Stimulated activated naive CD8-positive, alpha-beta T cell treated with anti-CD3 and anti-CD28 coated beads, Interleukin-15, amount 100 ng/mL, for 72 hours (primary cell): ENCODE results near the gene TNIK.
"Not testable (repeated sequence)": the region's sequence is repeated elsewhere in the genome, so short reads cannot be mapped to it uniquely, and the experiment has no call there.

ENCODE experiments used
- ATAC-seq: fragments of 150-1000 bp; cut with Tn5 transposase; 2 replicates; pipeline ENCODE4 v1.10.0; 2021; ENCODE audit warnings: mild to moderate bottlenecking, moderate library complexity
- DNase-seq, 2 donors: peaks; one replicate each; pipeline ENCODE4 v3.0.0; 2021 to 2022
- H3K27ac Mint-ChIP-seq, 2 donors: one replicate each; pipeline ENCODE4 v1.8.0; 2022; ENCODE audit warnings: mild to moderate bottlenecking in 2 of 2, mixed read lengths in 2 of 2, moderate library complexity in 2 of 2
- H3K27me3 Mint-ChIP-seq: one replicate; pipeline ENCODE4 v1.8.0; 2022; ENCODE audit warnings: mixed read lengths
- H3K4me1 Mint-ChIP-seq: one replicate; pipeline ENCODE4 v1.8.0; 2022; ENCODE audit warnings: mild to moderate bottlenecking, mixed read lengths
- H3K4me3 Mint-ChIP-seq, 2 donors: one replicate each; pipeline ENCODE4 v1.8.0; 2022; ENCODE audit warnings: mild to moderate bottlenecking in 2 of 2, mixed read lengths in 2 of 2, moderate library complexity in 1 of 2
- H3K9me3 Mint-ChIP-seq, 2 donors: one replicate each; pipeline ENCODE4 v1.8.0; 2022; ENCODE audit warnings: mixed read lengths in 2 of 2

TNIK gene

DNA sequence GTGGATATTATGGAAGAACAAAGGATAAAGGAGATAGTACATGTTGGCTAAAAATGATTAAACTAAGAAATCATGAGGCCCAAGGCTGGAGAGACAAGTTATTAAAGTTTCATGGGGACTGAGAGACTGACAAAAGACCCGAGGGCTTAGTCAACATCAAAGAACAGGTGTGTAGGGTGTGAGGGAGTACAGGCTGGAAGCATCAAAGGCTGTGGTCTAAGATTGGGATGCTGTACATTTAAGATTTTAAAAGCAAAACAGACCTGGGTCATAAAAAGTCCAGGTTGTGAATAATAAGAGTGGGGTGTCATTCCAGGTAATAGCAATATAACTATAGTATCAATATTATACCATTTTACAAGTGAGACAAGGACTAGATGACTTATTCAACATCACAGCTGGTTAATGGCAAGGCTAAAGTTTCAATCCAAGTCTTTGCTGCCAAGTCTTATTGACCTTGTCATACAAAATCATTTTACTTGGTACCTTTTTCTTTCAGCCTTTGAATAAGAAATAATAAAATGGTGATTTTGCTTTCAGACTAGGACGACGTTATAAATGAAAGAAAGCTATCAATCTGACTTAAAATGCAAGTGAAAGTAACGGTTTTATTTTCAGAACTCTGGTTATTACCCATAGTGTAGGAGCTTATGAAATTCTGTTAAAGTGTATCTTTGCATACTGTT is 211.6 kb downstream of the TNIK start:
- peak overlapping the region in 1 of 2 donors; percentile 33 for H3K4me3 Mint-ChIP-seq
- DNase-seq, result no peak
- H3K27ac Mint-ChIP-seq, result peak overlapping the region in 1 of 2 donors; percentile 21
- no peaks in the 10 kb centered on the region for H3K9me3 Mint-ChIP-seq
- H3K4me1 Mint-ChIP-seq, result peaks cover 43% of the 10 kb centered on the region
- H3K27me3 Mint-ChIP-seq, result no peaks in the 10 kb centered on the region
- peak; percentile 89 for ATAC-seq

DNA sequence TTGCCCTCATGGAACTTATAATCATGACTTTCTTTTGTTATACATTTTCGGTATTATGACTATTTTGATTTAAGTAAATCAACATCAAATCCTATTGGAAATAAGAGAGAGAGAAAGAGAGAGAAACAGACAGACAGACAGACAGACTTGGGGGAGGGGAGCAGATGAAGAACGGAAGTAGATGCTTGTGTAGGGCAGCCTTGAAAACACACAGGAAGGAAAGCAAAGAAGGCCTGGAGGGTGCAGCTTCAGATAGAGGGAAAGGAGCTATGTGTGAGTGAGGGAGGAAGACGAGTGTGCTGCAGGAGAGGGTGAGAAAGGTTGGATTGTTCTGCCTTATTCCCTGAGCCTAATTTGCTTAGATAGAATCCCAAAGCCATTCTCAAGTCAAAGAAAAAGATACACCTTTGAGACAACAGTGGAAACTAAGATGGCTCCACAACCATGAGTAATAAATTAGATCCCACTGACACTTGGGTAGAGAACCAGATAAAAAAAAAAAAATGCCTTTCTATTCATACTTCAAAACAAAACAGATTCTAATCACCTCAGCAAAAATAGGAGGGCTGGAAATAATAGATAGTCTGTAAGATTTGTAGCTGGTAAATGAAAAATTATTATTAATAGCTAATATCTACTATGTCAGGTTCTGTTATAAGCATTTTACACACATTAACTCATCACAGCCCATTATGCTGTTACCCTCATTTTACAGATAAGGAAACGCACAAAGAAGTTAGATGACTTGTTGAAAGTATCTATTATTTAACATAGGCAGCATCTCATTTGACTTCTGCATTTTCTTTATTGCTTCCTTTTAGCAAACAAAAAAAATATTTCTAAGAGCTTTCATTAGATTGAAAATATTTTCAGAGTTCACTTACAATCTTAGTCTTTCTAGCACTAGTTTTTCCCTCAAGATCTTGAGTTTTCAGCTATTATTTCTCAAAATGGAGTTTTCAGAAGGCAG is 214.1 kb downstream of the TNIK start:
- ATAC-seq (no peak), DNase-seq (no peak)
- Mint-ChIP-seq H3K4me3 (no peak overlapping the region), H3K4me1 (peaks cover 21% of the 10 kb centered on the region), H3K27ac (no peak overlapping the region), H3K9me3 (peaks cover 4 to 7% of the 10 kb centered on the region in 2 donors), H3K27me3 (no peaks in the 10 kb centered on the region)

DNA sequence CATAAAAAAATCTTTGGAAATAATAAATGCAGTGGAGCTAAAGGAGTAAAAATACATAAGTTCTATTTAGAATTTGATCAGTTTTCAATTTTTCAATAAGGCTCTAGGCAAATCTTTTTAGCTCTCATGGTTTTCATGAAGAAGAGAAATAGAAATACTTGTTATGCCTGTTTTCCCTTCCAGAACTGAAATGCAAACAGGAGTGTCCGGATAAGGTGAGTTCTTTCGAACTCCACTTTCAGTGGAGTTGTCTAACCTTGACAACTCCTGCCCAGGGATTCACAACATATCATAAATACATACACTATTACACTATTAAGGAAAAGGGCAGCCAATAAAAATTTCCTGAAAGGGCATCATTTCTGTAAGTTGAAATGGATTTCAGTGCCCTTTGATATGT is 217.3 kb downstream of the TNIK start:
- no peak overlapping the region for H3K4me3 Mint-ChIP-seq
- peaks cover 16% of the 10 kb centered on the region for H3K4me1 Mint-ChIP-seq

DNA sequence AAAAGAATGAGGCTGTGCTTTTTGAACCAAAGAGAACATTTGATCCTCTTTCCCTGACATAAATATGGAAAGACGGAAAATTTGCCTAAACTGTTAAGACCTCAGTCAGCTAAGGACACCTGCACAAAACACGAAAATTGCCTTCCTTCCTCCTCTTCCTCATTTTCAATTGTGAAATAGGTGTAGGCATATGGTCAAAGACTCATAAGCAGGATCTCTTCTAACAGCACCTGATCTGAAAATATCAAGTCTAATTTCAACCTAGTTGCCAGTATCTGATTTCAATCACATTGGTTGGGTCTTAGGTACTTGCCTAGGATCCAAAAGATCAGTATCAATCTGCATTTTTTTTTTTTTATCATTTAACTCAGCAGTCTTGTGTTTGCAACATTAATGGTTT is 218.0 kb downstream of the TNIK start:
- Mint-ChIP-seq H3K4me3 (no peak overlapping the region), H3K9me3 (peaks cover 4 to 7% of the 10 kb centered on the region in 2 donors), H3K27me3 (no peaks in the 10 kb centered on the region), H3K27ac (no peak overlapping the region), H3K4me1 (peaks cover 16% of the 10 kb centered on the region)
- ATAC-seq (no peak), DNase-seq (no peak)

More for the DNA sequence above, 217.3 kb downstream of the TNIK start:
- DNase-seq, result no peak
- no peak for ATAC-seq
- H3K9me3 Mint-ChIP-seq, result peaks cover 4 to 7% of the 10 kb centered on the region in 2 donors
- no peaks in the 10 kb centered on the region for H3K27me3 Mint-ChIP-seq
- H3K27ac Mint-ChIP-seq, result no peak overlapping the region

DNA sequence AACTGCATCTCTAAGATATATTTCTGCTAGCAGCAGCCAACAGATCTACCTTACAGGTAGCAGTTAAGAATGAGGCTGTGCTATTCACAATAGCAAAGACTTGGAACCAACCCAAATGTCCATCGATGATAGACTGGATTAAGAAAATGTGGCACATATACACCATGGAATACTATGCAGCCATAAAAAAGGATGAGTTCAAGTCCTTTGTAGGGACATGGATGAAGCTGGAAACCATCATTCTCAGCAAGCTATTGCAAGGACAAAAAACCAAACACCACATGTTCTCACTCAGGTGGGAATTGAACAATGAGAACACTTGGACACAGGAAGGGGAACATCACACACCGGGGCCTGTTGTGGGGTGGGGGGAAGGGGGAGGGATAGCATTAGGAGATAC is 218.6 kb downstream of the TNIK start:
- H3K27ac Mint-ChIP-seq, result not testable (repeated sequence)

DNA sequence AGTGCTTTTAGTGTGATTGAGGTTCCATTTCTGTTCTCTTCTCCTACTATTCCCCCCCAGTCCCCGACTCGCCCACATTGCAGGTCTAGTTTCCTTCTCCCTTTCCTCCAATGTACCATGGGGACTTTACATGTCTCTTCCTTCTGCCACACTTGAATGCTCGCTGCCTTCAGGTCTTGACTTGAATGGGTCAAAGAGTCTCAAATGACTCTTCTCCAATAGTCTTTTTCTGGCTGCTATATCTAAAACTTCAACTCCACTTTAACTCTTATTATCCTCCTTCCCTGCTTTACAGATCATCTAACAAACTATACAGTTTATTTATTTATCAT is 219.7 kb downstream of the TNIK start:
- no peak overlapping the region for H3K4me3 Mint-ChIP-seq
- no peaks in the 10 kb centered on the region for H3K27me3 Mint-ChIP-seq
- H3K27ac Mint-ChIP-seq, result peak overlapping the region; percentile 11 to 85
- DNase-seq, result no peak
- H3K4me1 Mint-ChIP-seq, result peaks cover 30% of the 10 kb centered on the region
- ATAC-seq, result no peak
- peaks cover 5 to 7% of the 10 kb centered on the region in 2 donors for H3K9me3 Mint-ChIP-seq

More for the DNA sequence above, 218.6 kb downstream of the TNIK start:
- not testable (repeated sequence) for ATAC-seq, H3K9me3 Mint-ChIP-seq, H3K27me3 Mint-ChIP-seq, H3K4me3 Mint-ChIP-seq, DNase-seq
- peaks cover 18% of the 10 kb centered on the region for H3K4me1 Mint-ChIP-seq

DNA sequence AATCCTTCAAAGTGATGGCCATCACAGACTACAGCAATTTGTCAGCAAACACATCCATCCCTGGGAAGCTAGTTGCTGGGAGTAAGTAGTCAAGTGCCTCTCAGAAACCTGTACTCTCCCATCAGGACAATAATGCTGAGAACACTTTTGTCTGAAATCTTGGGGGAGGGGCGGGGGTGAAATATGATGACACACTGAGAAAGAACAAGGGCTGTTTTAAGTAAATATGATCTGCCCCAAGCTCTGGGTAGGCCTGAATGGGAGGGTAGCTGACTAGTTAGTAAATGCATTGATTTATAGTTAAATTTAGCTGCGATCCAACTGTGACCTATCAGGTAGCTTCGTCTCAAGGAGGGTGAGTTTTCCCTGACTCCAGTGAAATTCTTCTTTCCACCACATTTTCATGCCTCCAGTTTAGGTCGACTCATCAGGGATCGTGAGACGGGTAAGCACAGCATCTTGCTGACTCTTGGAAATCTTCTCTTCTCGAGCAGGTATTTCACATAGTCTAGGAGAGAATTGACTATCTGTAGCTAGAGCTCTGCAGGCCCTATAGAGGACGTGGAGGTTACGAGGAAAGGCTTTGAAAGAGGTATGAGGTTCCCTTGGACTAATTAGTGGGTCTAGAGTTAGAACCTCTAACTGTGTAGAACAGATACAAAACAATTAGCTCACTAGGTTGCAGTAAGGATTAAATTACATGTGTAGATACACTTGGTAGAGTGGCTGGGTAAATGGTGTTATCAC is 220.3 kb downstream of the TNIK start:
- peak overlapping the region; percentile 24 to 96 for H3K27ac Mint-ChIP-seq
- H3K4me1 Mint-ChIP-seq, result peaks cover 35% of the 10 kb centered on the region
- no peaks in the 10 kb centered on the region for H3K27me3 Mint-ChIP-seq
- ATAC-seq (peak; percentile 40), DNase-seq (no peak)
- no peak overlapping the region for H3K4me3 Mint-ChIP-seq
- H3K9me3 Mint-ChIP-seq, result peaks cover 7 to 8% of the 10 kb centered on the region in 2 donors

DNA sequence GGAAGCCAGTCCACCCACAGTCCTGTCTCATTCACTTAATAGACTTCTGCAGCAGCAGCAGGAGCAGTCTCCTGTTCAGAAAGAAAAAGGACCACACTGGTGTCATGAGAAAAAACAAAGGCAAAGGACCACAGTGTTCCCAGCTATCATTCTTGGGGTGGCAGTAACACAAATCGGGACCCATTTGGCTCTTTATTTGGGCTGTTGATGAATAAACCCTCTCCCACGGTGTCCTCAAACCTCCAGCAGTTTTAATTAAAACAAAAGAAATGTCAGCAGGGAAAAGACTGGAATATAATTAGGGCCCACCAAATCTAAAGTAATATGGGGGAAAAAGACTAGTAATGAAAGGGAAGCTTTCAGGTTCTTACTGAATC is 223.2 kb downstream of the TNIK start:
- ATAC-seq, result no peak
- Mint-ChIP-seq H3K4me1 (peaks cover 58% of the 10 kb centered on the region), H3K4me3 (no peak overlapping the region), H3K27ac (no peak overlapping the region), H3K9me3 (peaks cover 1 to 4% of the 10 kb centered on the region in 2 donors), H3K27me3 (no peaks in the 10 kb centered on the region)
- DNase-seq, result no peak

DNA sequence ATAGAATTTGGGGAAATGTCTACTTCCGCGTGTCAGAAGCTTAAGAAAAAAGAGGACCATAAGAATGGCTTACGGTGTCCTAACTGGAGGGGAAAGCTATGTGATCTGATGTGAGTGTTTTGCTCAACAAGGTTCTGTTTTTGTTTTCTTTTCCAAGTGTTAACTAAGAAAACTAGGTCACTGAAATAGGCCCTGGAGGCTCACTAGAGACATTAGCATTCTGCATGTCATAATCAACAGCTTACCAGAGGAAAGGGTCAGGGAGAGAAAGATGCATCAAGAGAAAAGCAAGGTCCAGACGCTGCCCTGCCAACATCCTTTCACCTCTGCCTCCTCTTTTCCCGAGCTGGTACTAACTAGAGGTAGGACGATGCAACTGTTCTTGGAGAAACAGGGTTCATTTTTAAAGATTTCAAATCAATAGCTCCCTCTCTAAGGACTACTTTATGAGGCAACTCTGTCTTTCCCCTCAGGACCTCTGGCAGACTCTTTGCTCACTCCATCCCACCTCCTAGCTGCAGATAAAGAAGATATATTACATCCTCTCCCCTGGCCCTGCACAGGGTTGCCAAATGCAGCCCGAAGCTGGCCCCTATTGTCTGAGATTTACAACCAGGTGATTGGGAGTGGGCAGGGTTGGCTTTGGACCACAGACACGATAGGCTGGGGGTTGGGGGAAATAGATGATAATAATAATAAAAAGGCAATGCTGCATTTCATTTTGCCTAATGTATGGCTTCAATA is 223.8 kb downstream of the TNIK start:
- H3K4me1 Mint-ChIP-seq, result peaks cover 58% of the 10 kb centered on the region
- no peak overlapping the region for H3K27ac Mint-ChIP-seq
- no peaks in the 10 kb centered on the region for H3K27me3 Mint-ChIP-seq
- ATAC-seq (no peak), DNase-seq (no peak)
- H3K4me3 Mint-ChIP-seq, result no peak overlapping the region
- peaks cover 0 to 4% of the 10 kb centered on the region in 2 donors for H3K9me3 Mint-ChIP-seq

DNA sequence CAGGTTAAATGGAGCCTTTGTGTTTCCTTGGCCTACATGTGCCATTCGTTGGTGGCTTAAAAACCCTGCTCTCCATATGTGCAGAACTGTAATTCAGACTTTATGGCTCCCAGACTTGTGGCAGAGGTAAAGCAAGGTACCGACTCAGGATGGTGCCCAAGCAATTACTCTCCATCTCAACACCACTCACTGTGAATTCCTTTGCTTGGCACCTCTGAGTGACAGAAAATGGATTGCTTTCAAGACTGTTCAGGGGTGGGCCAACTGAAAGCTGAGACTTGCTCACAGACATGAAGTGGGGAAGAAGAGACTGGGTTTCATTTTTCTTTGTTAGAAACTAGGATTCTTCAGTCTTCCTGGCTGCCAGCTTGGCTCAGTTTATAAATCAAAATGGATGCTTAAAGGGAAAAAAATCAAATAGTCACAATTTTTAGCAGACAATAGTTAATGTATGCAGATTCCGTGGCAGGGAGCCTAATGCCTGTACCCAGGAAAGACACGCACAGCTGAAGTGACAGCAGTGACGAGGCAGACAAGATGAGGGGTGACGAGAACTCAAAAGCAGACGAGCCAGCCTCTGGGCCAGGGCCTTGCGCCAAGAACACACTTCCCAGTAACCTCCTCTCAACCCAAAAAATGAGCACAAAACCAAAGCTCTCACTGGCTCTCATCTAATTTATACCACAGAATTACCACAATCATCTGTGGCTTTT is 225.8 kb downstream of the TNIK start:
- no peaks in the 10 kb centered on the region for H3K27me3 Mint-ChIP-seq
- peaks cover 59% of the 10 kb centered on the region for H3K4me1 Mint-ChIP-seq
- H3K27ac Mint-ChIP-seq, result no peak overlapping the region
- ATAC-seq (no peak), DNase-seq (no peak)
- peaks cover 0 to 4% of the 10 kb centered on the region in 2 donors for H3K9me3 Mint-ChIP-seq
- H3K4me3 Mint-ChIP-seq, result peak overlapping the region in 1 of 2 donors; percentile 10

DNA sequence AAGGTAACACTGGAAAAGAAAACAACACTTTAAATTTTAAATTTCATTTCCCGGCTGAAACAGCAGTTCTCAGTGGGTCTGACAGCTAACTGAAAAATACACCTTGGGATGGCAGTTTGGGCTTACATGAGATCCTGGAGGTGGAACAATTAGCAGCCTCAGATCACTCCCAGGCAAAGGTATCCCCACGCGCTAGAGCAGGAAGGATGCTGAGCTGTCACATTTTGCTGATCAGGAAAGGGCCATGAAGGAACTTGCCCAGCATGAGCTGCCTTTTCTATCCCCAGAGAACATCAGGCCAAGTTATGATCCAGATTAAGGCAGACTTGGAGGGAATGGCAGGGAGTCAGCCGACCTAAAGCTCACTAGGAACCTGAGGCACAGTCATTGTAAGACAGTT is 228.8 kb downstream of the TNIK start:
- H3K27ac Mint-ChIP-seq, result peak overlapping the region in 1 of 2 donors; percentile 56
- ATAC-seq, result no peak

DNA sequence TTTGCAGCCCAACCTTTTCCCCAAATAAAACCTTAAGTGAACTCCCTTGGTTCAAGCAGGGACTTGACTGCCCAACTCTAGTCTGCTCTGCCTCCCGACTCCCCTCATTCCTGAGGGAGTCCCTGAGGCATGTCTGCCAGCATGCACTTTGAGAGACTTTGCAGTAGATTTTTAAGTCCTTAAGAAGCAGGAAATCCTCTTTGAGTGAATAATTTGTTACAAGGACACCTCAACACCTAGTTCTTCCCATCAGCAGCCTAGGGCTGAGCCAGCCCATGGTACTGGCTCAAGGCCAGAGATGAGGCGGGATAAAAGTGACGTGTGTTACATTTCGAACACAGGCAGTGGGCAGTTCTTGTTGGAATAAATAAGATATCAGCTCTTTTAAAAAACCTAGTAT is 229.3 kb downstream of the TNIK start:
- ATAC-seq, result no peak
- no peak for DNase-seq

More for the DNA sequence above, 228.8 kb downstream of the TNIK start:
- no peaks in the 10 kb centered on the region for H3K27me3 Mint-ChIP-seq
- peaks cover 0 to 4% of the 10 kb centered on the region in 2 donors for H3K9me3 Mint-ChIP-seq
- H3K4me3 Mint-ChIP-seq, result no peak overlapping the region
- DNase-seq, result no peak
- peaks cover 70% of the 10 kb centered on the region for H3K4me1 Mint-ChIP-seq

DNA sequence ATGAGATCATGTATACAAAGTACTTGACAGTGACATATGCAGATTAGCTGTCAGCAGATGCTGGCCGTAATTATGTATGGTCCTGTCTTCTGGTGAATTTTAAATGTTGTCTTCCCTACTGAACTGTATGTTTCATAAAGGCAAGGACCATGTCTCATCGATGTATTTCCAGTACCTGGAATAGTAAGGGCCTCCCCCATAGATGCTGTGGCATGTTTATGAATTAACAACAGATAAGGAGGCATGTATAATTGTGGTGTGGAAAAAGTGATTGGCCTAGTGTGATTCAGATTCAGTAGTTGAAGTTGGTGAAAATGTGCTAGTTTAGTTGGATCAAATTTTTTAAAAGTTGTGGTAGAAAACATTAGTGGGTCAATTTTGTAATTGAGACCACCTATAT is 231.0 kb downstream of the TNIK start:
- peaks cover 71% of the 10 kb centered on the region for H3K4me1 Mint-ChIP-seq
- DNase-seq (no peak), ATAC-seq (peak; percentile 66)
- no peaks in the 10 kb centered on the region for H3K27me3 Mint-ChIP-seq
- peak overlapping the region in 1 of 2 donors; percentile 40 for H3K4me3 Mint-ChIP-seq
- H3K27ac Mint-ChIP-seq, result peak overlapping the region; percentile 28 to 59
- H3K9me3 Mint-ChIP-seq, result peaks cover 0 to 9% of the 10 kb centered on the region in 2 donors

More for the DNA sequence above, 229.3 kb downstream of the TNIK start:
- peaks cover 70% of the 10 kb centered on the region for H3K4me1 Mint-ChIP-seq
- H3K4me3 Mint-ChIP-seq, result no peak overlapping the region
- peaks cover 0 to 9% of the 10 kb centered on the region in 2 donors for H3K9me3 Mint-ChIP-seq
- H3K27ac Mint-ChIP-seq, result peak overlapping the region in 1 of 2 donors; percentile 66
- no peaks in the 10 kb centered on the region for H3K27me3 Mint-ChIP-seq

DNA sequence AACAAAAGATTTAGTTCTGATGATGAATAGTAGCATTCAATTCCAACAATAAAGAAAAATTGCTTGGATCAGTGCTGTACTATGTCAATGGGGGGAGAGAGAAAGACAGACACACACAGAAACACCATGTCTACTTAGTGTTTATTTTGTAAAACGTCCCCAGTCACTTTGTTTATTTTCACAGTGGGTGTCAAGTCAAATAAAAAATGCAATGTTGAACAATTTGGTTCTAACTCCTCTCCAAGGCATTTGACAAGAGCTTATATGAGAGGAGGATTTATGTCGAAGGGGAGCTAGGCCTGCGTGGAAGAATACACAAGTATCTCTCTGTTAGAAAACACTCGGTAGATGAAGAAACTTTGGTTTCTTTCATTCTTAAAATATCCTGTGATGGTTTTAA is 232.0 kb downstream of the TNIK start:
- peak overlapping the region in 1 of 2 donors; percentile 25 for H3K4me3 Mint-ChIP-seq

More for the DNA sequence above, 232.0 kb downstream of the TNIK start:
- no peak for DNase-seq
- H3K4me1 Mint-ChIP-seq, result peaks cover 66% of the 10 kb centered on the region
- ATAC-seq, result no peak
- no peak overlapping the region for H3K27ac Mint-ChIP-seq
- H3K9me3 Mint-ChIP-seq, result peaks cover 0 to 9% of the 10 kb centered on the region in 2 donors
- no peaks in the 10 kb centered on the region for H3K27me3 Mint-ChIP-seq
